Duodenal mucosa (tissue), 2 donors: ENCODE measurements around the gene SIPA1L3.

ENCODE experiments used
- H3K27ac ChIP-seq: one replicate; pipeline ENCODE4 v1.7.0; 2013; ENCODE audit warnings: low read depth, low read length
- H3K27me3 ChIP-seq, 2 donors: one replicate each; pipeline ENCODE4 v1.7.0; 2013; ENCODE audit warnings: low read length in 2 of 2, control low read depth in 1 of 2; ENCODE audit not compliant: insufficient read depth in 2 of 2, control insufficient read depth in 1 of 2
- H3K36me3 ChIP-seq, 2 donors: one replicate each; pipeline ENCODE4 v1.7.0; 2013; ENCODE audit warnings: low read length in 2 of 2, control low read depth in 1 of 2; ENCODE audit not compliant: insufficient read depth in 2 of 2, control insufficient read depth in 1 of 2
- H3K4me1 ChIP-seq, 2 donors: one replicate each; pipeline ENCODE4 v1.7.0; 2013; ENCODE audit warnings: low read length in 2 of 2, control low read depth in 1 of 2; ENCODE audit not compliant: insufficient read depth in 2 of 2, control insufficient read depth in 1 of 2
- H3K4me3 ChIP-seq, 2 donors: one replicate each; pipeline ENCODE4 v1.7.0; 2013; ENCODE audit warnings: low read length in 2 of 2, low read depth in 1 of 2
- H3K9ac ChIP-seq, 2 donors: one replicate each; pipeline ENCODE4 v1.7.0; 2013; ENCODE audit warnings: low read length in 2 of 2, low read depth in 1 of 2
- H3K9me3 ChIP-seq, 2 donors: one replicate each; pipeline ENCODE4 v1.7.0; 2013; ENCODE audit warnings: low read length in 2 of 2, control low read depth in 1 of 2; ENCODE audit not compliant: control insufficient read depth in 1 of 2

Gene SIPA1L3

DNA sequence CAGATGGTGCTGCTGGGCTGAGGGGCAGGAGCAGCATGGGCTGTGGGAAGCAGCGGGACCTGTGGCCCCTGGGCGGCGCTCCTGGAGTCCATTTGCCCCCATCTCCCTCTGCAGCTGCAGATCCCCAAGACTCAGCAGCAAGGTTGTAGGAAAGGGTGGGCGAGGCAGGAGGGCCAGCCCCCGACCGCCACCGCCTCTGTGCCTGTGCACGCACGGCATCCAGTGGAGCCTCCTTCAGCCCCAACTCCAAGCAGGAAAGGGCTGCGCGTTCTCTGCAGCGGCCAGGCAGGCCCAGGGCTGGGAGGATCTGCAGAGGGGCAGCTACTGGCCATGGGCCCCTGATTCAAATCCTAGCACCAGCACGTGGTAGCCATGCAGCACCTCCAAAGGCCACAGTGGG lies 296.2 kb downstream of the SIPA1L3 start:
- Histone ChIP-seq H3K27ac (no peak overlapping the region), H3K4me1 (no peaks in the 10 kb centered on the region), H3K27me3 (no peaks in the 10 kb centered on the region), H3K9ac (no peak overlapping the region), H3K9me3 (no peaks in the 10 kb centered on the region), H3K36me3 (peaks cover 11 to 70% of the 10 kb centered on the region in 2 donors), H3K4me3 (no peak overlapping the region)

DNA sequence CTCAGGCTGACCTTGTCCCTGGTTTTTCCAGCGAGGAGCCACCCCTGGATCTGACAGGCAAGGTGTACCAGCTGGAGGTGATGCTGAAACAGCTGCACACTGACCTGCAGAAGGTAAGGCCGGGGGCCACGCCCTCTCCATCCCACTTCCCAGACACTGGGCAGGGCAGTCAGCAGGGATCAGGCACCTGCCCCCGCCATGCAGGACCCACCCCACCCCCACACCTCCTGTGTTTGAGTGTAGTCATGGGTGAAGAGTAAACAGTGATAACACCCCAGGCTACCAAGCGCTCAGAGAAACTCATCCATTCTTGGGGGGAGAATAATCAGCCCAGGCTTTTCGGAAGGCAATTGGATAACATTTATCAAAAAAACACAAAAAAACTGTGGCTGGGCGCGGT lies 297.1 kb downstream of the SIPA1L3 start:
- Histone ChIP-seq H3K36me3 (peaks cover 11 to 61% of the 10 kb centered on the region in 2 donors), H3K27ac (no peak overlapping the region), H3K27me3 (peaks cover 0 to under 1% of the 10 kb centered on the region in 2 donors), H3K9me3 (no peaks in the 10 kb centered on the region), H3K4me1 (peaks cover 0 to under 1% of the 10 kb centered on the region in 2 donors), H3K4me3 (no peak overlapping the region), H3K9ac (no peak overlapping the region)

DNA sequence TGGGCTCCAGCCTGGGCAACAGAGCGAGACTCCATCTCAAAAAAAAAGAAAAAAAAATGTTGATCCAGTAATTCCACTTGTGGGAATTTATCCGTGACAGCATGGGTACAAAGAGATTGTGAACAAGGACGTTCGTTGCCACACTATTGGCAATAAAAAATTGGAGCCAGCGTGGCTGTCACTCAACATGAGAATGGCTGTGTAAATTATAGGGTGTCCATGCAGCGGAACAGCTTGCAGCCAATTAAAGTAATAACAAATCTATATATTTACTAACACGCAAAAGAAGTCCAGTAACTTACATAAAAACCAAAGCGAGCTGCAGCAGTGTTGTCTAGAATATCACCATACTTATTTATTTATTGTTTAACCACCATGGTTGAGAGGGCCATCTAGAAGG lies 297.7 kb downstream of the SIPA1L3 start:
- no peak overlapping the region for H3K4me3 ChIP-seq
- H3K9ac ChIP-seq, result no peak overlapping the region
- H3K27ac ChIP-seq, result no peak overlapping the region
- peaks cover 0 to 6% of the 10 kb centered on the region in 2 donors for H3K4me1 ChIP-seq
- peaks cover 5 to 6% of the 10 kb centered on the region in 2 donors for H3K27me3 ChIP-seq
- peaks cover 11 to 57% of the 10 kb centered on the region in 2 donors for H3K36me3 ChIP-seq
- no peaks in the 10 kb centered on the region for H3K9me3 ChIP-seq

DNA sequence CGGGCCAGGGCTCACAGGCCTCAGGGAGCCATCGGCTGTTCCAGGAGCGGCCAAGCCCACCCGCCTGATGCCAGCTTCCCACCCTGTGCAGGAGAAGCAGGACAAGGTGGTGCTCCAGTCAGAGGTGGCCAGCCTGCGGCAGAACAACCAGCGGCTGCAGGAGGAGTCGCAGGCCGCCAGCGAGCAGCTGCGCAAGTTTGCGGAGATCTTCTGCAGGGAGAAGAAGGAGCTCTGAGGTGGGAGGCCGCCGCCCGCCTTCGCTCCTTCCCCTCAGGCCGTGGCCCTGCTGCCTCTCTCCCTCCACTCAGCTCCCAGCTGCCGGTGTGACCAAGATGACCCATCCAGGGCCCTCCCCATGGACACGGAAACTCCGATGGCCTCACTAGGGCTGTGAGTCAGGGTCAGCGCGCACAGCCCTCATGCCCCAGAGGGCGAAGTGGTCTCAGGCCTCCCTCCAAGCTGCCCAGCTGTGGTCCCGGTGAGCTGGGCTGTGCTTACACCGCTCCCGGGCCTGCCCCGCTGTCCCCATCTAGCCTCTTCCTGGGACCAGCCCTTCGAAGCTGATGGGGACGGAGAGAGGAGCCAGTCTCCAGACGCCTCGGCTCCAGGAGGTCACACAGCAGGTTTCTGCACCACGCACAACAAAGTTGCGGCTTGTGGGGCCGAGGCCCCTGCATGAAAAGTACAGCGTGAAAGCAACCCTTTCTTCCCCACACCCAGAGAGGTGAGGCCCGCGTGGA lies 299.2 kb downstream of the SIPA1L3 start:
- H3K4me1 ChIP-seq, result peaks cover 0 to 11% of the 10 kb centered on the region in 2 donors
- peaks cover 16 to 19% of the 10 kb centered on the region in 2 donors for H3K27me3 ChIP-seq
- H3K9me3 ChIP-seq, result no peaks in the 10 kb centered on the region
- no peak overlapping the region for H3K27ac ChIP-seq
- peaks cover 11 to 48% of the 10 kb centered on the region in 2 donors for H3K36me3 ChIP-seq
- no peak overlapping the region for H3K4me3 ChIP-seq
- no peak overlapping the region for H3K9ac ChIP-seq

DNA sequence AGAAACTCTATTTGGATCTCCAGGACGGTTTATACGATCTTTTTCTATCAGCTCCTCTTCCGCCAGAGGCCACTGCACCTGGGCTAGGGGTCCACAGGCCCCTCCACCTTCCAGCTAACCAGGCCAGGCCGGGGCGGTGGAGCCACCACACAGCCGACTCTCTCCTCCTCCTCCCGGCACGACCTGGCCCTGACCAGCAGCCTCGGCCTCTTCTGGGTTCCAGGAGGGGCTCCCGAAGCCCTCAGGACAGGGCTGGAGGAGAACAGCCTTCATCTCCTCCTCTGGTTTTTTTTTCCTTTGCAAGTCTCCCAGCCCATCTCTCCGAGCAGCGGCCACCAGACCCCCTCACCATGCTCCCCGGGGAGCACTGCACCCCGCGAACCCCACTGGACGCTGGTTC lies 299.9 kb downstream of the SIPA1L3 start:
- Histone ChIP-seq H3K4me3 (no peak overlapping the region), H3K4me1 (peaks cover 0 to 11% of the 10 kb centered on the region in 2 donors), H3K27ac (no peak overlapping the region), H3K9me3 (no peaks in the 10 kb centered on the region), H3K36me3 (peaks cover 8 to 40% of the 10 kb centered on the region in 2 donors), H3K27me3 (peaks cover 16 to 19% of the 10 kb centered on the region in 2 donors), H3K9ac (no peak overlapping the region)

DNA sequence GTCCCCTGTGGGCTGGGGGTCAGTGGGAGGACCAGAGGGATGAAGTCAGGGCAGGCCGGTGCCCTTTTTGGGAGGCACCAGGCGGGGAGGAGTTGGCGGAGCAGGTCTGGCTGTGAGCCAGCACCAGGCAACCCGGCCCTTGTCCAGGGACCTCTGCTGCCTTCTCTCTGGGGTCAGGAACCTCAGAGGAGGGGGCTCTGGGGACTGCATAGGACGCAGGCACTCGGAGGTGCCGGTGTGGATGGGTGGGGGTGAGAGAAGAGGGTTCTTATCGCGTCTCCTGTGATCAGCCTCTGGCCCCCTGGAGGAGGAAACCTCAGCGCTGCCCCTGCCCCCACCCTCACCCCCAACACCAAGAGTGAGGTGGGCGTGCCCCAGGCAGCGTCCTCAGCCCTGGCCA lies 300.5 kb downstream of the SIPA1L3 start:
- peaks cover 16 to 19% of the 10 kb centered on the region in 2 donors for H3K27me3 ChIP-seq
- peaks cover 8 to 36% of the 10 kb centered on the region in 2 donors for H3K36me3 ChIP-seq
- H3K4me1 ChIP-seq, result peaks cover 0 to 11% of the 10 kb centered on the region in 2 donors

DNA sequence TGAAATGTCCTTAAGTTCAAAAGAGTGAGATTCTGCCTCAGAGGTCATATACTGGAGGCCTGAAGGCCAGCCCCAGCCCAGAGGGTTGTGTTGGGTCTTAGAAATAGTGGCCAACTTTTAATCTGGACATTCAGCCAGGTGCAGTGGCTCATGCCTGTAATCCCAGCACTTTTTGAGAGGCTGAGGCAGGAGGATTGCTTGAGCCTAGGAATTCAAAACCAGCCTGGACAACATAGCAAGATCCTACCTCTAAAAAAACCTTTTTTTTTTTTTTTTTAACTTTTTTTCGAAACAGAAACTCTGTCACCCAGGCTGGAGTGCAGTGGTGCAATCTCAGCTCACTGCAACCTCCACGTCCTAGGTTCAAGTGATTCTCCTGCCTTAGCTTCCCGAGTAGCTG lies 301.6 kb downstream of the SIPA1L3 start:
- H3K27me3 ChIP-seq, result peaks cover 19 to 20% of the 10 kb centered on the region in 2 donors
- H3K9me3 ChIP-seq, result no peaks in the 10 kb centered on the region
- H3K9ac ChIP-seq, result no peak overlapping the region
- no peak overlapping the region for H3K4me3 ChIP-seq
- H3K36me3 ChIP-seq, result peaks cover 5 to 26% of the 10 kb centered on the region in 2 donors
- no peak overlapping the region for H3K27ac ChIP-seq
- H3K4me1 ChIP-seq, result peaks cover 0 to 11% of the 10 kb centered on the region in 2 donors

More for the DNA sequence above, 300.5 kb downstream of the SIPA1L3 start:
- H3K9ac ChIP-seq, result no peak overlapping the region
- H3K9me3 ChIP-seq, result no peaks in the 10 kb centered on the region
- no peak overlapping the region for H3K27ac ChIP-seq
- no peak overlapping the region for H3K4me3 ChIP-seq

DNA sequence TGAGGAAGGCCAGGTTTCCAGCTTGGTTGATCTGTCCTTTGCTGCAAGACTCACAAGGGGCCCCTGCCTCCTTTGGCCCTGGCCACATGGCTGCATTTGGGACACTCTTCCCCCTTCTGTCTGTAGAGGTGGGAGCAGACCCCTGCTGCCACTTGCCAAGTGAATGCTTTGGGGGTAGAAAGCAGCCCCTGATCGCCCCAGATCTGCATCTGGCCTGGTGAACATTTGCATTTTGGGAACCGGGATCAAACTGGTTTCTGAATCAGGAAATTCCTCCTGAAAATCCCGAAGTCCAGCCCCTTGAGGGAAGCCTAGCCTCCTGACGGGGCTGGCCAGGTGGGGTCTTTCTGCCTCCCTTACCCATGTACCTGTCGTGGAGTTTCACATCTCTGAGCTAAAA lies 302.1 kb downstream of the SIPA1L3 start:
- Histone ChIP-seq H3K4me3 (no peak overlapping the region), H3K9ac (no peak overlapping the region), H3K27ac (no peak overlapping the region), H3K36me3 (peaks cover 0 to 20% of the 10 kb centered on the region in 2 donors), H3K27me3 (peaks cover 20 to 22% of the 10 kb centered on the region in 2 donors), H3K4me1 (peaks cover 0 to 17% of the 10 kb centered on the region in 2 donors), H3K9me3 (no peaks in the 10 kb centered on the region)

DNA sequence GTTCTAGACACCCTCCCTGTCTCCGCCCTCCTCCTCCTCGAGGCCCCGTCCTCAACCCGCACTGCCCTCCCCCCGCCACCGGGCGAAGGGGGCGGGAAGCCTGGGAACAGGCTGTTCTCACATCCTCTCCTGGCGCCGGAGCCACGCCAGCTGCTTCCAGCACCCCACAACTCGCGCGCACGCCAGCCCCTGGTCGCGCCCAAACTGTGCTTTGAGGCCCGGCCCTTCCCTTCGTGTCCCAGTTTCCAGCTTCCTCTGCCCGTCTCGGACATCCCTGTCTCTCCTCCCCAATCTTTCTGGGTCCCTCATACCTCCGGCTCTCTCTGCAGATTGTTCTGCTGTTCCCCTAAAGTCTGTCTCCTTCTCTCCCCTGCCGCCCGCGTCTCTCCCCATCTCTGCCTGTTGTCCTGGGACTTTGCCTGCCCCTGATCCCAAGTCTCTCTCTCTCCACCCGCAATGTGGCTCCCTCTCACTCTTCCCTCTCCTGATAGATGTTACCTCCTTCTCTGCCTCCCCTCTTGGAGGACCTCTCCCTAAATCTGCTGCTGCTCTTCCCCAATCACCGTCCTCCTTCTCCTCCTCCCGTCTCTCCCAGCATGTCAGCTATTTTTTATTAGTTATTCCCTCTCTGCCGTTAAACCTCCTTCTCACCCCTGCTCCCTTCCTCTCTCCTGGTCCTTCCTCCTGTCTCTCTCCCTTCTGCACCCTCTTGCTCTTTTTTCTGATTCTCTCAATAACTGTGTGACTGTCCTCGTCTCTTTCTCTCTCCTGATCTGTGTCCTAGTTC lies 302.9 kb downstream of the SIPA1L3 start:
- Histone ChIP-seq H3K4me3 (no peak overlapping the region), H3K36me3 (peaks cover 0 to 18% of the 10 kb centered on the region in 2 donors), H3K9me3 (no peaks in the 10 kb centered on the region), H3K27me3 (peaks cover 20 to 26% of the 10 kb centered on the region in 2 donors), H3K9ac (no peak overlapping the region), H3K4me1 (peaks cover 0 to 20% of the 10 kb centered on the region in 2 donors), H3K27ac (no peak overlapping the region)

DNA sequence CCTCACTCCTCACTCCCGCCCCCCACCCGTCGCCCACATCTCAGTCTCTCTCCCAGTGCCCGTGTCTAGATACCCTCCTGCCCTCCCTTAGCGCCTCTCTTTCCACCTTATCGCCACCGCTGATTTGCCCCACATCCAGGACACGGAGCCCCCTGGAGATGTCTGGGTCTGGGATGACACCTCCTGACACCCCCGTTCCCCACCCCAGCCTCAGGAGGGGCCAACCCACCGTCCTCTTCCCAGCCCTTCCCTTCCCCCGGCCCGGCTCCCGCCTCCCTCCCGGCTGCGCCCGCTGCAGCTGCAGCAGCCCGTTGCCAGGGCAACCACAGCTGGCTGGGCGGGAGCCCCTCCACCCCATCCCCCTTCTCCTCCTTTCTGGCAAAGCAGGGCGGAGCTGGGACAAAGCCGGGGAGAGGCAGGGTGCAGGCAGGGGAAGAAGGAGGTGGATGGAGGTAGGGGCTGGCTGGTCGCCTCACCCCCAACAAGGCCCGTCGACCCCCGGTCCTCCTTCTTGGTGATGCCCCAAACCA lies 303.5 kb downstream of the SIPA1L3 start:
- Histone ChIP-seq H3K27ac (no peak overlapping the region), H3K9ac (no peak overlapping the region), H3K9me3 (no peaks in the 10 kb centered on the region), H3K36me3 (peaks cover 0 to 13% of the 10 kb centered on the region in 2 donors), H3K4me1 (peaks cover 0 to 20% of the 10 kb centered on the region in 2 donors), H3K27me3 (peaks cover 20 to 26% of the 10 kb centered on the region in 2 donors), H3K4me3 (no peak overlapping the region)
